Measurements from ENCODE around the gene ATAD3B. TPM values are rescaled to one million over a fixed set of nuclear protein-coding genes. Genes with fewer than 3 reads are reported as not detected.

The ATAD3B gene
- total and polyA plus RNA-seq, 10 of the 15 experiments (the other 5 are each of a cell fraction or from before 2014, with no cell fraction given): 0.03 to 38.8 (median 23.8) TPM

- TF ChIP-seq PKNOX1 (IDR thresholded peaks at IDR 0.05): no peak
- TF ChIP-seq POLR2A (IDR thresholded peaks at IDR 0.05; ENCODE audit: low read depth, low read length): peak; percentile 74
- no peak for TF ChIP-seq ZNF622 (IDR thresholded peaks at IDR 0.05)
- TF ChIP-seq JUNB (IDR thresholded peaks at IDR 0.05): no peak
- no peak for TF ChIP-seq CEBPZ (IDR thresholded peaks at IDR 0.05; ENCODE audit: low read depth, low read length)
- TF ChIP-seq SMAD1 (IDR thresholded peaks at IDR 0.05; ENCODE audit: low read depth, partially characterized antibody): no peak
- TF ChIP-seq NBN (IDR thresholded peaks at IDR 0.05): peak; percentile 76; the same call in 1 of the 2 replicates
- TF ChIP-seq MYB (IDR thresholded peaks at IDR 0.05; ENCODE audit: borderline replicate concordance, low read depth, low read length): no peak
- TF ChIP-seq YY1 (IDR thresholded peaks at IDR 0.05; ENCODE audit: low read depth, low read length): 0 out of 2 replicates have a peak, but pooled peaks have one; percentile 21
- TF ChIP-seq ZZZ3 (IDR thresholded peaks at IDR 0.05; ENCODE audit: control insufficient read depth, insufficient read length, low read depth): no peak
- TF ChIP-seq HCFC1 (IDR thresholded peaks at IDR 0.05; ENCODE audit: low read length): peak; percentile 73
- no peak for TF ChIP-seq NR2C2 (IDR thresholded peaks at IDR 0.05; ENCODE audit: borderline replicate concordance, control insufficient read depth, insufficient read length, low read depth)
- TF ChIP-seq HDGF (IDR thresholded peaks at IDR 0.05): peak; percentile 38; the same call in 1 of the 2 replicates
- TF ChIP-seq EED (IDR thresholded peaks at IDR 0.05; ENCODE audit: low read depth): no peak
- no peak for TF ChIP-seq TCF7 (IDR thresholded peaks at IDR 0.05; ENCODE audit: borderline replicate concordance)
- no peak for TF ChIP-seq HDAC2 (IDR thresholded peaks at IDR 0.05)
- TF ChIP-seq IRF5 (IDR thresholded peaks at IDR 0.05; ENCODE audit: borderline replicate concordance): no peak
- peak in 1 of 2 experiments; percentile 74; a peak in 2 of 4 replicates for TF ChIP-seq SRF (IDR thresholded peaks at IDR 0.05; ENCODE audit: low read depth in 2 of 2, low read length in 2 of 2)
- no peak; the same call in 1 of the 2 replicates for TF ChIP-seq ZNF207 (IDR thresholded peaks at IDR 0.05; ENCODE audit: borderline replicate concordance)
- no peak for TF ChIP-seq E4F1 (IDR thresholded peaks at IDR 0.05; ENCODE audit: borderline replicate concordance, partially characterized antibody)
- no peak for TF ChIP-seq KDM1A (IDR thresholded peaks at IDR 0.05; ENCODE audit: borderline replicate concordance)
- TF ChIP-seq CTCF (IDR thresholded peaks at IDR 0.05 in 2 of 3, conservative IDR thresholded peaks at IDR 0.05 in 1 of 3; ENCODE audit: control insufficient read depth in 2 of 3, extremely low read depth in 1 of 3, insufficient read depth in 1 of 3, low read depth in 3 of 3, low read length in 3 of 3): no peak
Observed at GRCh38 chr1:1471389-1472052, at the start of gene ATAD3B (continued).
